NT2/D1 (cell line): ENCODE results near the gene PIK3C2G.

Experiments
- YY1 ChIP-seq: IDR thresholded peaks from 2 replicates; pipeline ENCODE4 v1.6.1; 2011; ENCODE audit not compliant: insufficient read length, insufficient read depth
- ZNF274 ChIP-seq: IDR thresholded peaks from 2 replicates; pipeline ENCODE4 v1.6.1; 2011; ENCODE audit warnings: mild to moderate bottlenecking, low read depth, low read length

GRCh38 chr12:18457362-18457761 lies 196.0 kb downstream of the PIK3C2G start:
- no peak for TF ChIP-seq YY1
- TF ChIP-seq ZNF274 = no peak
